Stimulated activated CD8-positive, alpha-beta memory T cell treated with anti-CD3 and anti-CD28 coated beads, Interleukin-15, amount 100 ng/mL, for 24 hours (primary cell): ENCODE results near the gene MEGF8.

ENCODE experiments used
- DNase-seq: peaks from one replicate; pipeline ENCODE4 v3.0.0-alpha.2; 2020; ENCODE audit warnings: low read depth

MEGF8 gene

GRCh38 chr19:42386974-42387707, 61.7 kb downstream of the MEGF8 start:
- DNase-seq, result peak; percentile 37

GRCh38 chr19:42388851-42389489, 63.5 kb downstream of the MEGF8 start:
- DNase-seq, result no peak

- DNase-seq, result no peak
Measured at GRCh38 chr19:42389899-42390298, 64.5 kb downstream of the MEGF8 start, which contains the start of gene CNFN. TSS of gene CNFN (minus strand) at chr19:42390297. CDS start at chr19:42389037, 1,260 bp downstream.

- no peak for DNase-seq
Measured at GRCh38 chr19:42392165-42392564, 66.7 kb downstream of the MEGF8 start.

- DNase-seq, result no peak
Measured at GRCh38 chr19:42394751-42395150, 69.3 kb downstream of the MEGF8 start.

GRCh38 chr19:42396381-42397262, 71.2 kb downstream of the MEGF8 start:
- DNase-seq, result peak; percentile 80

- no peak for DNase-seq
Measured at GRCh38 chr19:42397263-42398166, 72.1 kb downstream of the MEGF8 start.

GRCh38 chr19:42400404-42400803, 75.0 kb downstream of the MEGF8 start:
- DNase-seq, result no peak

- peak; percentile 61 for DNase-seq
Measured at GRCh38 chr19:42401365-42402303, 76.2 kb downstream of the MEGF8 start.

- no peak for DNase-seq
Measured at GRCh38 chr19:42402376-42403116, 77.1 kb downstream of the MEGF8 start.

- no peak for DNase-seq
Measured at GRCh38 chr19:42403586-42403985, 78.2 kb downstream of the MEGF8 start.

- no peak for DNase-seq
Measured at GRCh38 chr19:42406111-42406510, 80.7 kb downstream of the MEGF8 start.

- DNase-seq, result no peak
Measured at GRCh38 chr19:42407085-42407815, 81.8 kb downstream of the MEGF8 start.

GRCh38 chr19:42407816-42408175, 82.4 kb downstream of the MEGF8 start:
- no peak for DNase-seq

GRCh38 chr19:42409477-42409876, 84.0 kb downstream of the MEGF8 start:
- DNase-seq, result no peak

- DNase-seq, result no peak
Measured at GRCh38 chr19:42410371-42410770, 84.9 kb downstream of the MEGF8 start.

GRCh38 chr19:42411581-42412178, 86.2 kb downstream of the MEGF8 start:
- no peak for DNase-seq

- DNase-seq, result no peak
Measured at GRCh38 chr19:42412227-42412626, 86.8 kb downstream of the MEGF8 start.

- no peak for DNase-seq
Measured at GRCh38 chr19:42412661-42413076, 87.2 kb downstream of the MEGF8 start.
